H7 (cell line): Measurements from ENCODE around the gene RMRP. TPM values are rescaled to one million over a fixed set of nuclear protein-coding genes. Genes with fewer than 3 reads are reported as not detected.

ENCODE experiments used
- DNase-seq: peaks from one replicate; pipeline ENCODE4 v3.0.0; 2012
- H3K27me3 ChIP-seq: 2 replicates; pipeline ENCODE4 v1.6.0; 2011; ENCODE audit warnings: mild to moderate bottlenecking, low read length; ENCODE audit not compliant: control insufficient read depth, insufficient read depth
- H3K36me3 ChIP-seq: replicated peaks from 2 replicates; pipeline ENCODE4 v1.5.1; 2011; ENCODE audit warnings: low read length; ENCODE audit not compliant: control insufficient read depth, insufficient read depth
- H3K4me3 ChIP-seq: 2 replicates; pipeline ENCODE4 v1.5.1; 2011; ENCODE audit warnings: low read depth, mild to moderate bottlenecking, control low read depth, low read length, moderate library complexity; ENCODE audit not compliant: insufficient read depth
- total RNA-seq: library from RNA; depleted of rRNA; stranded (reverse); fragments of >200 nt; shearing (Covaris generic); gene quantifications from 2 replicates; pipeline ENCODE4 v1.2.3, GENCODE V29; 2014

The RMRP gene
- total RNA-seq, 1 experiment from 2014 or later = 14,347 TPM

DNA sequence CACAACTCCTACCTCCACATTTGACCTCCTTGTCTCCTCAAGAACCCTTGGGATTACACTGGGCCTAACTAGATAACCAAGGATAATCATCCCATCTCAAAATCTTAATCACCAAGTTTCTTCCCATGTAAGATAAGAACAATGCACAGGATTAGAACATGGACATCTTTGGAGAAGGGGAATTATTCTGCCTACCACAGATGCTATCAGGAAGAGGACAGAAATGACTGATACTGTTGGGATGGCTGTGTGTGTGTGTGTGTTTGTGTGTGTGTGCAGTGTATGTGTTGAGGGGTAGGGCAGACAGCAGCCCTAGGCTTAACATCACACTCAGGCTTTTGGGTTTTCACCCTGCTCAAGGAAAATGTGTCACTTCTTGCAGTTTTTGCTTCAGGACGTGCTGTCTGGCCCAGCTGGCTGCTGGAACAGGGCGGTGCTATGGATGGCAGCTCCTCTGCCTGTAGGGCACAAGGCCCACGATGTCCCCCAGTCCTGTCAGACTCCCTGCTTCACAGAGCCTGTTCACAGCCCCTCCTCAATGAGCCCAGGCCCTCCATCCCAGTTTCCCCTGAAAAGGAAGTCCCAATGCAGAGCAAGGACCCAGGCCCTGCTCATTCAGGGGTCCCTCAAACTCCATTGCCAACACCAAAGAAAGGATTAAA lies 23.7 kb upstream of the RMRP start:
- peaks cover under 1% of the 10 kb centered on the region; the same call in 1 of the 2 replicates for H3K27me3 ChIP-seq
- peaks cover 30% of the 10 kb centered on the region for H3K36me3 ChIP-seq
- no peak overlapping the region for H3K4me3 ChIP-seq
- no peak for DNase-seq

DNA sequence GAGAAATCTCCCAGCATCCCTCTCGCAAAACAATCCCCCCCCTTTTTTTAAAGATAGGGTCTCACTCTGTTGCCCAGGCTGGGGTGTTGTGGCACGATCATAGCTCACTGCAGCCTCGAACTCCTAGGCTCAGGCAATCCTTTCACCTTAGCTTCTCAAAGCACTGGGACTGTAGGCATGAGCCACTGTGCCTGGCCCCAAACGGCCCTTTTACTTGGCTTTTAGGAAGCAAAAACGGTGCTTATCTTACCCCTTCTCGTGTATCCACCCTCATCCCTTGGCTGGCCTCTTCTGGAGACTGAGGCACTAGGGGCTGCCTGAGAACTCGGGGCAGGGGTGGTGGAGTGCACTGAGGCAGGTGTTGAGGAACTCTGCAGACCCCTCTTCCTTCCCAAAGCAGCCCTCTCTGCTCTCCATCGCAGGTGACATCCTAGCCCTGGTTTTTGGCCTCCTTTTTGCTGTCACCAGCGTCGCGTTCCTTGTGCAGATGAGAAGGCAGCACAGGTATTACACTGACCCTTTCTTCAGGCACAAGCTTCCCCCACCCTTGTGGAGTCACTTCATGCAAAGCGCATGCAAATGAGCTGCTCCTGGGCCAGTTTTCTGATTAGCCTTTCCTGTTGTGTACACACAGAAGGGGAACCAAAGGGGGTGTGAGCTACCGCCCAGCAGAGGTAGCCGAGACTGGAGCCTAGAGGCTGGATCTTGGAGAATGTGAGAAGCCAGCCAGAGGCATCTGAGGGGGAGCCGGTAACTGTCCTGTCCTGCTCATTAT lies 22.7 kb upstream of the RMRP start:
- Histone ChIP-seq H3K36me3 (peaks cover 24% of the 10 kb centered on the region), H3K4me3 (no peak overlapping the region), H3K27me3 (peaks cover 5% of the 10 kb centered on the region; the same call in 1 of the 2 replicates)
- DNase-seq = peak; percentile 87

DNA sequence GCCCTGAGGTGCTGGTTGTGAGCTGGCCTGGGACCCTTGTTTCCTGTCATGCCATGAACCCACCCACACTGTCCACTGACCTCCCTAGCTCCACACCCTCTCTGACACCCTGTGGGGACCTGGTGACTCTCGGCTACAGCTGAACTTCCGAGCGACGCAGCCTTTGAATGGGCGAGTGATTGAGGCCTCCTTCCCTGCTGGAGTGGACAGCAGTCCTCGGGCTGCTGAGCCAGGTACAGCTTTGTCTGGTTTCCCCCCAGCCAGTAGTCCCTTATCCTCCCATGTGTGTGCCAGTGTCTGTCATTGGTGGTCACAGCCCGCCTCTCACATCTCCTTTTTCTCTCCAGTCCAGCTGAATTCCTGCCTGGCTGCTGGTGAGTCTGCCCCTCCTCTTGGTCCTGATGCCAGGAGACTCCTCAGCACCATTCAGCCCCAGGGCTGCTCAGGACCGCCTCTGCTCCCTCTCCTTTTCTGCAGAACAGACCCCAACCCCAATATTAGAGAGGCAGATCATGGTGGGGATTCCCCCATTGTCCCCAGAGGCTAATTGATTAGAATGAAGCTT lies 22.0 kb upstream of the RMRP start:
- Histone ChIP-seq H3K27me3 (peaks cover 5% of the 10 kb centered on the region), H3K36me3 (peaks cover 17% of the 10 kb centered on the region), H3K4me3 (no peak overlapping the region)
- no peak for DNase-seq

DNA sequence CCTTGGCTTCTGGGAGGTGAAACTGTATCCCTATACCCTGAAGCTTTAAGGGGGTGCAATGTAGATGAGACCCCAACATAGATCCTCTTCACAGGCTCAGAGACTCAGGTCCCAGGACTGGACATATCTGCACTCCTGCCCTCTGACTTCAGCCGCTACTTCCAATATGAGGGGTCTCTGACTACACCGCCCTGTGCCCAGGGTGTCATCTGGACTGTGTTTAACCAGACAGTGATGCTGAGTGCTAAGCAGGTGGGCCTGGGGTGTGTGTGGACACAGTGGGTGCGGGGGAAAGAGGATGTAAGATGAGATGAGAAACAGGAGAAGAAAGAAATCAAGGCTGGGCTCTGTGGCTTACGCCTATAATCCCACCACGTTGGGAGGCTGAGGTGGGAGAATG lies 21.3 kb upstream of the RMRP start:
- DNase-seq = no peak
- H3K36me3 ChIP-seq = peaks cover 12% of the 10 kb centered on the region
- H3K27me3 ChIP-seq = peaks cover 13% of the 10 kb centered on the region
- no peak overlapping the region for H3K4me3 ChIP-seq

DNA sequence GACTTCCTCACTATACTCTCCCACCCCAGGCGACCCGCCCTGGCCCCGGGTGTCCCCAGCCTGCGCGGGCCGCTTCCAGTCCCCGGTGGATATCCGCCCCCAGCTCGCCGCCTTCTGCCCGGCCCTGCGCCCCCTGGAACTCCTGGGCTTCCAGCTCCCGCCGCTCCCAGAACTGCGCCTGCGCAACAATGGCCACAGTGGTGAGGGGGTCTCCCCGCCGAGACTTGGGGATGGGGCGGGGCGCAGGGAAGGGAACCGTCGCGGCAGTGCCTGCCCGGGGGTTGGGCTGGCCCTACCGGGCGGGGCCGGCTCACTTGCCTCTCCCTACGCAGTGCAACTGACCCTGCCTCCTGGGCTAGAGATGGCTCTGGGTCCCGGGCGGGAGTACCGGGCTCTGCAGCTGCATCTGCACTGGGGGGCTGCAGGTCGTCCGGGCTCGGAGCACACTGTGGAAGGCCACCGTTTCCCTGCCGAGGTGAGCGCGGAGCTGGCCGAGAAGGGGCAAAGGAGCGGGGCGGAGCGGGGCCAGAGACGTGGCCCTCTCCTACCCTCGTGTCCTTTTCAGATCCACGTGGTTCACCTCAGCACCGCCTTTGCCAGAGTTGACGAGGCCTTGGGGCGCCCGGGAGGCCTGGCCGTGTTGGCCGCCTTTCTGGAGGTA lies 18.0 kb upstream of the RMRP start:
- Histone ChIP-seq H3K36me3 (no peaks in the 10 kb centered on the region), H3K4me3 (peak overlapping the region; percentile 64), H3K27me3 (peaks cover 13% of the 10 kb centered on the region)
- DNase-seq = peak; percentile 99

DNA sequence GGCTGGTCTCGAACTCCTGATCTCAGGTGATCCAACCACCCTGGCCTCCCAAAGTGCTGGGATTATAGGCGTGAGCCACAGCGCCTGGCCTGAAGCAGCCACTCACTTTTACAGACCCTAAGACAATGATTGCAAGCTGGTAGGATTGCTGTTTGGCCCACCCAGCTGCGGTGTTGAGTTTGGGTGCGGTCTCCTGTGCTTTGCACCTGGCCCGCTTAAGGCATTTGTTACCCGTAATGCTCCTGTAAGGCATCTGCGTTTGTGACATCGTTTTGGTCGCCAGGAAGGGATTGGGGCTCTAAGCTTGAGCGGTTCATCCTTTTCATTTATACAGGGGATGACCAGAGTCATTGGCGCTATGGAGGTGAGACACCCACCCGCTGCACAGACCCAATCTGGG lies 17.4 kb upstream of the RMRP start:
- DNase-seq = no peak
- peak overlapping the region; percentile 64 for H3K4me3 ChIP-seq
- H3K36me3 ChIP-seq = no peaks in the 10 kb centered on the region
- H3K27me3 ChIP-seq = peaks cover 13% of the 10 kb centered on the region

DNA sequence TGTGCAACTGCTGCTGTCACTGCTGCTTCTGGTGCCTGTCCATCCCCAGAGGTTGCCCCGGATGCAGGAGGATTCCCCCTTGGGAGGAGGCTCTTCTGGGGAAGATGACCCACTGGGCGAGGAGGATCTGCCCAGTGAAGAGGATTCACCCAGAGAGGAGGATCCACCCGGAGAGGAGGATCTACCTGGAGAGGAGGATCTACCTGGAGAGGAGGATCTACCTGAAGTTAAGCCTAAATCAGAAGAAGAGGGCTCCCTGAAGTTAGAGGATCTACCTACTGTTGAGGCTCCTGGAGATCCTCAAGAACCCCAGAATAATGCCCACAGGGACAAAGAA lies 16.2 kb upstream of the RMRP start:
- Histone ChIP-seq H3K36me3 (no peaks in the 10 kb centered on the region), H3K4me3 (no peak overlapping the region), H3K27me3 (peaks cover 13% of the 10 kb centered on the region)
- no peak for DNase-seq

DNA sequence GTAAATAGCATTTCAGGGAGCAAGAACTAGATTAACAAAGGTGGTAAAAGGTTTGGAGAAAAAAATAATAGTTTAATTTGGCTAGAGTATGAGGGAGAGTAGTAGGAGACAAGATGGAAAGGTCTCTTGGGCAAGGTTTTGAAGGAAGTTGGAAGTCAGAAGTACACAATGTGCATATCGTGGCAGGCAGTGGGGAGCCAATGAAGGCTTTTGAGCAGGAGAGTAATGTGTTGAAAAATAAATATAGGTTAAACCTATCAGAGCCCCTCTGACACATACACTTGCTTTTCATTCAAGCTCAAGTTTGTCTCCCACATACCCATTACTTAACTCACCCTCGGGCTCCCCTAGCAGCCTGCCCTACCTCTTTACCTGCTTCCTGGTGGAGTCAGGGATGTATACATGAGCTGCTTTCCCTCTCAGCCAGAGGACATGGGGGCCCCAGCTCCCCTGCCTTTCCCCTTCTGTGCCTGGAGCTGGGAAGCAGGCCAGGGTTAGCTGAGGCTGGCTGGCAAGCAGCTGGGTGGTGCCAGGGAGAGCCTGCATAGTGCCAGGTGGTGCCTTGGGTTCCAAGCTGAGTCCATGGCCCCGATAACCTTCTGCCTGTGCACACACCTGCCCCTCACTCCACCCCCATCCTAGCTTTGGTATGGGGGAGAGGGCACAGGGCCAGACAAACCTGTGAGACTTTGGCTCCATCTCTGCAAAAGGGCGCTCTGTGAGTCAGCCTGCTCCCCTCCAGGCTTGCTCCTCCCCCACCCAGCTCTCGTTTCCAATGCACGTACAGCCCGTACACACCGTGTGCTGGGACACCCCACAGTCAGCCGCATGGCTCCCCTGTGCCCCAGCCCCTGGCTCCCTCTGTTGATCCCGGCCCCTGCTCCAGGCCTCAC lies 15.6 kb upstream of the RMRP start, which contains the start of gene CA9:
TSS of gene CA9 (plus strand) at position 797 of the 893 bp plus-strand sequence. CDS start at position 829, 32 bp downstream.
- no peak within 1 kb of the TSS for H3K4me3 ChIP-seq
- DNase-seq = no peak
- H3K36me3 ChIP-seq = no peaks in the 10 kb centered on the region
- peaks cover 13% of the 10 kb centered on the region for H3K27me3 ChIP-seq

DNA sequence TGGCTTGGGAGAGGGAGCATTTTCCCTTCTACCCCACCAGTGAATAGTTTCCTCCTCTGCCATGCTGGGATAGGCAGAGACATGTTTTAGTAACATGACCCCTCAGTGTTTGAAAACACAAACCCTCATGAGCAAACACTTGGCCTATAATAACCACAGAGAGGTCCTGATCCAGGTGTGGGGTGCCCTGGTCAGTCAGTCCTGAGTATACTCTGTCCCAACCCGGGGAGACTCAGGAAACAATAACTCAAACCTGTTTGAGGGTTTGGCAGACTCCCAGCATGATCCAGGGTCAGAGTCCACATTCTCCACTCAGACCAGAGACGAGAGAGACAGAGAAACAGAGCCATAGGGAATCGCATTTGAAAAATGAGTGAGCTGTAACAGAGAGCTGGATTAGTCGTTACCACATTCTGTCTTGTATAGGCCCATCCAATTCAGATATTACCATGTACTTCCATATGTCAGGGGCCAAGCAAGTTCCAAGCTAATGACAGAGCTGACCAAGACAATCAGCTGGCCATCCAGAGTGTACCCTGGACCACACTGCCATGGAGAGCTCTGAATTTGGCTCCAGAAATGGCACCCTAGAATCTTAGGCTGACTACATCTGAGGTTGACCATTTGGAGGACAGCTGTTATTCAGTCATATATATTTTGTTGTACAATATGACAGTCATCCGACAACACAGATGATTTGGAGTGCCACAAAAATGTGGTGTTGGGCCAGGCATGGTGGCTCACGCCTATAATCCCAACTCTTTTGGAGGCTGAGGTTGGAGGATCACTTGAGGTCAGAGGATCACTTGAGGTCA lies 11.7 kb upstream of the RMRP start:
- no peak for DNase-seq
- Histone ChIP-seq H3K4me3 (no peak overlapping the region), H3K36me3 (no peaks in the 10 kb centered on the region), H3K27me3 (peaks cover 5% of the 10 kb centered on the region)

DNA sequence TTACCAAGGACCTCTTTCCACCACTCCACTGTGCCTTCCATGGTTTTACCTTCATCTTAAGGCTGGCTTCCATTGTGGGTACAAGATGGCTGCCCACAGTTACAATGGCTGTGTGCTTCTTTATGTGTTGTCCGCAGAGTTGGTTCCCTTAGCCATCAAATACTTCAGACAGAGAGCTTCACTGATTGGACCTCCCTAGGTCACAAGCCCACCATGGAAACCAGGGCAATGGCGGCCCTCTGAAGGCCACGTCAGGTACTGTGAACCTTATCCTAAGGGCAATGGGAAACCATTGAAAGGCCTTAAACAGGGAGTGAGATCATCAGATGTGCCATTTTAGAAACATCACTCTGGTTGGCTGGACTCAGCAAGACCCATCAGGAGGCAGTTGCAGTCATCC lies 10.1 kb upstream of the RMRP start:
- DNase-seq = no peak
- Histone ChIP-seq H3K36me3 (peaks cover 6% of the 10 kb centered on the region), H3K27me3 (no peaks in the 10 kb centered on the region), H3K4me3 (no peak overlapping the region)

DNA sequence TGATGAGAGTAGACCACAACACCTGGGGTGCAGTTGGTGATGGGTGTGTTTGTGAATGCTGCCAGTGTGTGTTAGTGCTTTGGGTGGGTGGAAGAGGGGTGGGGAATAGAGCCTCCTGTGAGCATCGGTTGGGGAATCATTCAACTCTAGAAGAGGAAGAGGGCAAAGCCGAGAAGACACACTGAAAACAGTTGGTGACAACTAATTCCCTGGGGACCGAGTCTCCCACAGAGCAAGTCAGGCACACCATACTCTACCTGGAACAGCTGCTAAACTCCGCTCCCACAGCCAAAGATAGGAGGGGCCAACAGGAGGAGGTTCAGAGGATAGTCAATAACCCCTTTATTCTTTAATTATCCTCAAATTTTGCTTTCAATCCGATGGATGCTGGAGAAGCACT lies 8.7 kb upstream of the RMRP start:
- Histone ChIP-seq H3K27me3 (no peaks in the 10 kb centered on the region), H3K4me3 (no peak overlapping the region), H3K36me3 (peaks cover 14% of the 10 kb centered on the region)
- no peak for DNase-seq

DNA sequence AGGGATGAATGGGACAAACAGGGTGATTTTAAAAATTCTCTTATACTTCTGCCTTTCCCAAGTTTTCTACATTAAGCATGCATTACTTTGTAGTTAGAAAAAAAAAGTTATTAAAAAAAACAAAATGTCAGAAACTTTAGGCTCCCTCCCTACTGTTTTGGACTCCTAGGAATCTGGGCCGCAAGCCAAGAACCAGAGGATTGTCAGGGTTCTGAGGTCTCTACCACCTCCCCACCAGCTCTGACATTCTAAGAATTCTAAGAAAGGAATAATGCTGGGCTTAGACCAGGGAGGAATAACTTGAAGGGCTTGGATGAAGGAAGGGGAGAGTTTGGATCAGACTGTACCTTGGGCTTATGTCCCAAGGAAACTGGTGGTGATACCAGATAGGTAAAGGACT lies 8.2 kb upstream of the RMRP start:
- H3K27me3 ChIP-seq = no peaks in the 10 kb centered on the region
- H3K4me3 ChIP-seq = no peak overlapping the region
- DNase-seq = no peak
- H3K36me3 ChIP-seq = peaks cover 14% of the 10 kb centered on the region

DNA sequence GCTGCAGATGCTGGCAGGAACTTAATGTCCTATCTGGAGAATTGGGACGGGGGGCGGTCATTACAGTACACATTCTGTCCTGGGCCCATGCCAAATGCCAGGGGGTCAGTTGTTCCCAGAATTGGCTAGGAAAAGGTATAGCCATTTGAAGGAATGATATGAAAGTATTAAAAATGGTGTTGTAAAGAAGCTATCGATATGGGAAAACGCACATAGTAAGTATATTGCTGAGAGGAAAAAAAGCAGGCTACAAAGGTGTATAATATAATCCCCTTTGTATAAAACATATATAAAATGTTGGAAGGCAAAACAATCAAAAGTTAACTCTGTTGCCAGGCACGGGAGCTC lies 7.6 kb upstream of the RMRP start:
- Histone ChIP-seq H3K27me3 (no peaks in the 10 kb centered on the region), H3K36me3 (peaks cover 14% of the 10 kb centered on the region), H3K4me3 (peak overlapping the region; percentile 78)
- DNase-seq = no peak
